ENCODE data around the gene TMEM30A. TPM values are rescaled to one million over a fixed set of nuclear protein-coding genes. Genes with fewer than 3 reads are reported as not detected.

TMEM30A gene
- total RNA-seq, 1 donor from 2014 or later = 112 TPM

DNA sequence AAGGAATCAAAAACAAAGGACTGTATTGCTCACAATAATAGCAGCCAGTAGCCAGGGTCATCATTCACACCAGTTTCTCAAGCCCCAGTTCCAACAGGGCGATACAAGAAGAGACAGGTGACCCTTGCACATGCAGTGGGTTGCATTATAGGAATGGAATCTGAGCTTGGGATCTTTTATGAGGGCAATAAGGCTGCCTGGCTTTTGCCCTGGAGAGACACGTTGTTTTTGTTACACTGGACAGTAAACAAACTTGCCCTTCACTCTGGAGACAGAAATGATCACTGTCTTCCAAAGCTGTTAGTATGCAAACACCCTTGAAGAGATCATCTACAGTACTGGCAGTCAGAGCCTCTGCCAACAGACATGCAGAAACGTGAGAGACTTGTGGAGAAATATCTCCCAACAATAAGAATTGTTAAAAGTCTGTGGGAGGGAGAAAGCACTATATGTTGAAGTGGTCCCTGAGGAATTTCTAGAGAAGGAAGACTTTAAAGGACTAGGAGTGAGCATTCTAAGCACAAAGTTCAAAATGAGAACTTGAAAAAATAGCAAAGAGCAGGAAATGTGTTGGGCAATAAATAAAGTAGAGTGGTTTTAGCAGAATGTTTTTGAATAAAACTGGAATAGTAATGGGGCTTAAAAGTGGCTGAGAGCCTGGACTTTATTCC lies 72.5 kb downstream of the TMEM30A start:
- Mint-ChIP-seq H3K27ac (ENCODE audit: unreplicated experiment) (no peak overlapping the region), H3K4me3 (ENCODE audit: unreplicated experiment) (no peak overlapping the region), H3K27me3 (ENCODE audit: unreplicated experiment) (no peaks in the 10 kb centered on the region), H3K4me1 (ENCODE audit: unreplicated experiment) (peaks cover 56% of the 10 kb centered on the region), H3K9me3 (ENCODE audit: unreplicated experiment) (no peaks in the 10 kb centered on the region), H3K36me3 (ENCODE audit: unreplicated experiment) (no peaks in the 10 kb centered on the region)
- DNase-seq (ENCODE audit: extremely low spot score, unreplicated experiment) = no peak
- TF ChIP-seq, protein P1, sequence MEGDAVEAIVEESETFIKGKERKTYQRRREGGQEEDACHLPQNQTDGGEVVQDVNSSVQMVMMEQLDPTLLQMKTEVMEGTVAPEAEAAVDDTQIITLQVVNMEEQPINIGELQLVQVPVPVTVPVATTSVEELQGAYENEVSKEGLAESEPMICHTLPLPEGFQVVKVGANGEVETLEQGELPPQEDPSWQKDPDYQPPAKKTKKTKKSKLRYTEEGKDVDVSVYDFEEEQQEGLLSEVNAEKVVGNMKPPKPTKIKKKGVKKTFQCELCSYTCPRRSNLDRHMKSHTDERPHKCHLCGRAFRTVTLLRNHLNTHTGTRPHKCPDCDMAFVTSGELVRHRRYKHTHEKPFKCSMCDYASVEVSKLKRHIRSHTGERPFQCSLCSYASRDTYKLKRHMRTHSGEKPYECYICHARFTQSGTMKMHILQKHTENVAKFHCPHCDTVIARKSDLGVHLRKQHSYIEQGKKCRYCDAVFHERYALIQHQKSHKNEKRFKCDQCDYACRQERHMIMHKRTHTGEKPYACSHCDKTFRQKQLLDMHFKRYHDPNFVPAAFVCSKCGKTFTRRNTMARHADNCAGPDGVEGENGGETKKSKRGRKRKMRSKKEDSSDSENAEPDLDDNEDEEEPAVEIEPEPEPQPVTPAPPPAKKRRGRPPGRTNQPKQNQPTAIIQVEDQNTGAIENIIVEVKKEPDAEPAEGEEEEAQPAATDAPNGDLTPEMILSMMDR (IDR thresholded peaks at IDR 0.05) = no peak

DNA sequence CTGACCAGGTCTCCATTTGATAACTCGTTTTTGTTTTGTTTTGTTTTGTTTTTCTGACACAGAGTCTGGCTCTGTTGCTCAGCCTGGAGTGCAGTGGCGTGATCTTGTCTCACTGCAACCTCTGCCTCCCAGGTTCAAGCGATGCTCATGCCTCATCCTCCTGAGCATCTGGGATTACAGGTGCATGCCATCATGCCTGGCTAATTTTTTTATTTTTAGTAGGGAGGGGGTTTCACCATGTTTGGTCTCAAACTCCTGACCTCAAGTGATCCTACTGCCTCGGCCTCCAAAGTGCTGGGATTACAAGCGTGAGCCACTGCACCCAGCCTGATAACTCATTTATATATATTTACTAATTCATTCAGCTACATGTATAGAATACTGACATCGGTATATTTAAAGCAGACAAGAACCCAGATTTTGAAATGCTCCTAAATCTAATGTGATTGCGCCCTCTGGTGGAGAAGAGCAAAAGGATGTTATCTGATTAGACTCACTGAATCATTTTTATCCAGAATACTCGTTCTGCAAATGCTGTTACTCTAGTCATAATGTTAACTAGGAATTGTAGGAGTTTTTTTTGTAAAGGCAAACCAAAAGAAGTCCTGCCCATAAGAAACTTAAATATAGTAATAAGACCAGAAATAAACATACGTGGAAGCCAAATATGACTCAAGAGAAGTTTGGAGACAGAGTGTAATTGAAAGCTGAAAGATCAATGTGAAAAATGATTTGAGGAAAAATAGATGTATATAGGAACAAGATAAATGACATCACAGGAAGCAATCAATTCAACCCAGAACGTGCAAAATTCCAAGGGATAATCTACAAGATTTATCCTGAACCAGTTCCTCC lies 73.5 kb downstream of the TMEM30A start:
- TF ChIP-seq, protein P1 (IDR thresholded peaks at IDR 0.05) = peak; percentile 84
- Mint-ChIP-seq H3K27me3 (ENCODE audit: unreplicated experiment) (no peaks in the 10 kb centered on the region), H3K36me3 (ENCODE audit: unreplicated experiment) (no peaks in the 10 kb centered on the region), H3K9me3 (ENCODE audit: unreplicated experiment) (no peaks in the 10 kb centered on the region), H3K27ac (ENCODE audit: unreplicated experiment) (no peak overlapping the region), H3K4me3 (ENCODE audit: unreplicated experiment) (no peak overlapping the region), H3K4me1 (ENCODE audit: unreplicated experiment) (peaks cover 61% of the 10 kb centered on the region)
- DNase-seq (ENCODE audit: extremely low spot score, unreplicated experiment) = no peak

GRCh38 chr6:75209184-75209723 lies 75.3 kb downstream of the TMEM30A start:
- Mint-ChIP-seq H3K4me1 (ENCODE audit: unreplicated experiment) (peaks cover 61% of the 10 kb centered on the region), H3K4me3 (ENCODE audit: unreplicated experiment) (peak overlapping the region; percentile 66), H3K27ac (ENCODE audit: unreplicated experiment) (peak overlapping the region; percentile 71), H3K9me3 (ENCODE audit: unreplicated experiment) (no peaks in the 10 kb centered on the region), H3K36me3 (ENCODE audit: unreplicated experiment) (peaks cover 9% of the 10 kb centered on the region), H3K27me3 (ENCODE audit: unreplicated experiment) (no peaks in the 10 kb centered on the region)
- TF ChIP-seq, protein P1 (IDR thresholded peaks at IDR 0.05) = peak; percentile 14
- DNase-seq (ENCODE audit: extremely low spot score, unreplicated experiment) = no peak

GRCh38 chr6:75208298-75209183 lies 76.1 kb downstream of the TMEM30A start:
- Mint-ChIP-seq H3K27me3 (ENCODE audit: unreplicated experiment) (no peaks in the 10 kb centered on the region), H3K36me3 (ENCODE audit: unreplicated experiment) (peaks cover 9% of the 10 kb centered on the region), H3K9me3 (ENCODE audit: unreplicated experiment) (no peaks in the 10 kb centered on the region), H3K4me3 (ENCODE audit: unreplicated experiment) (peak overlapping the region; percentile 66), H3K27ac (ENCODE audit: unreplicated experiment) (peak overlapping the region; percentile 71), H3K4me1 (ENCODE audit: unreplicated experiment) (peaks cover 60% of the 10 kb centered on the region)
- peak; percentile 96 for DNase-seq (ENCODE audit: extremely low spot score, unreplicated experiment)
- TF ChIP-seq, protein P1 (IDR thresholded peaks at IDR 0.05) = peak; percentile 93

All from osteocyte (in vitro differentiated cells).